HG03571 (cell line): ENCODE measurements around the gene USP48.
A peak's percentile ranks its signal among the peaks of the same experiment; 100 is the strongest.
"Not testable (repeated sequence)": the region's sequence is repeated elsewhere in the genome, so short reads cannot be mapped to it uniquely, and the experiment has no call there.

ENCODE experiments used
- ATAC-seq: cut with Tn5 transposase; IDR thresholded peaks from one replicate; pipeline ENCODE4 v1.9.1; 2021; ENCODE audit not compliant: unreplicated experiment

The USP48 gene

DNA sequence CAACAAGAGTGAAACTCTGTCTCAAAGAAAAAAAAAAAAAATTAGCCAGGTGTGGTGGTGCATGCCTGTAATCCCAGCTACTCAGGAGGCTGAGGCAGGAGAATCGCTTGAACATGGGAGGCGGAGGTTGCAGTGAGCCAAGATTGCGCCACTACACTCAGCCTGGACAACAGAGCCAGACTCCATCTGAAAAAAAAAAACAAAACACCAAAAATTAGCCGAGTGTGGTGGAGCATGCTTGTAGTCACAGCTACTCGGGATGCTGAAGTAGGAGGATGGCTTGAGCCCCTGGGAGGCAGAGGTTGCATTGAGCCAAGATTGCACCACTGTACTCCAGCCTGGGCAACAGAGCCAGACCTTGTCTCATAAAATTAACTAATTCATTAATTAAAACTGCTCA is 6.0 kb downstream of the USP48 start:
- not testable (repeated sequence) for ATAC-seq

DNA sequence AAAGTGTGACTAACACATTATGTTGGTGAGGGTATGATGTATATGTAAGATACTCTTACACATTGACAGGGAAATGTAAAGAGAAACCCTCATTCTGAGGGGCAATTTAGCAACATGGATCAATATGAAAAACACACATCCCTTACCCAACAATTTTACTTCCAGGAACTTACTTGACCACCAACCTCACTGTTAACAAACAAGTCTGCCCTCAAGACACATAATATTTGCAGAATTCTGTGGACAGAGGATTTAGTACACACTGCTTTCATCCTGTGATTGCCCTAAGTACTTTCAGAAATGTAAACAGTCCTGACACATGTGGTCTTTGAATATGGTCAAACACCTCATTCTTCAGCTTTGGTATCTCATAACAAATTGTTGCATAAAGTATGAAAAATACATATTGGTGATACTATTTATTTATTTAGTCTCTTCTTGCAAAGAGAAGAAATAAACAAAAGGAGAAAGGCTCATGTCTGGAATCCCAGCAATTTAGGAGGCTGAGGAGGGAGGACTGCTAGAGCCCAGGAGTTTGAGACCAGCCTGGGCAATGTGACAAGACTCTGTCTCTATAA is 6.9 kb downstream of the USP48 start:
- no peak for ATAC-seq

DNA sequence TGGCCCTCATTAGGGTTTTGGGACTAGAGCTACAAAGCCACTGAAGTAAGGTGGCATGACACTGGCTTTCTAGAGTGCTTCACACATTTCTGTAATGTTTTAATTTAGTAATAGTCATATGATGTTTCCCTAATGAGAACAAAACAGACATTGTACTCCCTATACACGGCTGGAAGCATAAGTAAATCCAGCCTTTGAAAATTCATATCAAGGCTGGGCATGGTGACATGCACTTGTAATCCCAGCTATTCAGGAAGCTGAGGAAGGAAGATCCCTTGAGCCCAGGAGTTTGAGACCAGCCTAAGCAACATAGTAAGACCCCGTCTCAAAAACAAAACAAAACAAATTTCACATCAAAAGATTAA is 7.4 kb downstream of the USP48 start:
- no peak for ATAC-seq

DNA sequence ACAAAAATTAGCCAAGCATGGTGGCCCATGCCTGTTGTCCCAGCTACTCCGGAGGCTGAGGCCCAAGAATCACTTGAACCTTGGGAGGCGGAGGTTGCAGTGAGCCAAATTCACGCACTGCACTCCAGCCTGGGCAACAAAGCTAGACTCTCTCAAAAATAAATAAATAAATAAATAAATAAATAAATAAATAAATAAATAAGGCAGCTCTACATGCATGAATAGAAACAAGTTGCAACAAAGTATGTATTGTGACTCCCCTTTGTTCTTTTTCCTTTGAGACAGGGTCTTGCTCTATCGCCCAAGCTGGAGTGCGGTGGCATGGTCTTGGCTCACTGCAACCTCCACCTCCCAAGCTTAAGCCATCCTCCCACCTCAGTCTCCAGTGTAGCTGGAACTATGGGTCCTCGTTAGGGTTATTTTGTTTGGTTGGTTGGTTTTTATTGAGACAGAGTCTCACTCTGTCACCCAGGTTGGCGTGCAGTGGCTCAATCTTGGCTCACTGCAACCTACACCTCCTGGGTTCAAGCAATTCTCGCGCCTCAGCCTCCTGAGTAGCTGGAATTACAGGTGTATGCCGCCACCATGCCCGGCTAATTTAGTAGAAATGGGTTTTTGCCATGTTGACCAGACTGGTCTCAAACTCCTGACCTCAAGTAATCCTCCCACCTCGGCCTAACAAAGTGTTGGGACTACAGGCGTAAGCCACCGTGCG is 8.0 kb downstream of the USP48 start:
- ATAC-seq = no peak

DNA sequence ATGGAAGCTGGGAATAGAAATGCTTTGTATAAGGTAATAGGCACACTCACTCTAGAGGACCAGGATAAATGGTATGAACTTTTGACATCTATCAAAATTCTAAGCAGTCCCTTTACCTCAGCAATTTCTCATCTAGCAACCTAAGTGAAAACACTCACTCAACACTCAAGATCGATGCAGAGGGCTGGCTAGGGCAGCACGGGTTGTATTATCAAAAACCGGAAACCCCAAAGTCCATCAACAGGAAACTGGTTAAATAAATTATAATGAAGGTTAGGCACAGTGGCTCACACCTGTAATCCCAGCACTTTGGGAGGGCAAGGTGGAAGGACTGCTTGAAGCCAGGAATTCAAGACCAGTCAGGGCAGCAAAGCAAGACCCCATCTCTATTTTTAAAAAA is 9.4 kb downstream of the USP48 start:
- ATAC-seq = peak; percentile 57

DNA sequence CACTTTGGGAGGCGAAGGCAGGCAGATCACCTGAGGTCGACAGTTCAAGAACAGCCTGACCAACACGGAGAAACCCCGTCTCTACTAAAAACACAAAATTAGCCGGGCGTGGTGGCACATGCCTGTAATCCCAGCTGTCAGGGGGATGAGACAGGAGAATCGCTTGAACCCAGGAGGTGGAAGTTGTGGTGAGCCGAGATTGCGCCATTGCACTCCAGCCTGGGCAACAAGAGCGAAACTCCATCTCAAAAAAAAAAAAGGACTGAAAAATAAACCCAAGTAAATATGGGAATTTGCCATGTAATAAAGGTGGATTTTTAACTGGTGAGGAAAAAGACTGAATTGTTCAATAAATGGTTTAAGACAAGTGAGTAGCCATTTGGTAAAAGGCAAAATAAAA is 11.3 kb downstream of the USP48 start:
- ATAC-seq = not testable (repeated sequence)

DNA sequence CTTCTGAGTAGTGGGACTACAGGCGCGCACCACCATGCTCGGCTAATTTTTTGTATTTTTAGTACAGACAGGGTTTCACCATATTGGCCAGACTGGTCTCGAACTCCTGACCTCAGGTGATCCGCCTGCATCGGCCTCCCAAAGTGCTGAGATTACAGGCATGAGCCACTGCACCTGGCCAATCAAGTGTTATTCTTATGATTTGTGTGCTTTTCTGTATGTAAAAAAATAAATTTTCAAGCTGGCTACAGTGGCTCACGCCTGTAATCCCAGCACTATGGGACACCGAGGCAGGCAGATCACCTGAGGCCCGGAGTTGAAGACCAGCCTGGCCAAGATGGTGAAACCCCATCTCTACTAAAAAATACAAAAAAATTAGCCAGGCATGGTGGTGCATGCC is 12.3 kb downstream of the USP48 start:
- ATAC-seq = not testable (repeated sequence)

DNA sequence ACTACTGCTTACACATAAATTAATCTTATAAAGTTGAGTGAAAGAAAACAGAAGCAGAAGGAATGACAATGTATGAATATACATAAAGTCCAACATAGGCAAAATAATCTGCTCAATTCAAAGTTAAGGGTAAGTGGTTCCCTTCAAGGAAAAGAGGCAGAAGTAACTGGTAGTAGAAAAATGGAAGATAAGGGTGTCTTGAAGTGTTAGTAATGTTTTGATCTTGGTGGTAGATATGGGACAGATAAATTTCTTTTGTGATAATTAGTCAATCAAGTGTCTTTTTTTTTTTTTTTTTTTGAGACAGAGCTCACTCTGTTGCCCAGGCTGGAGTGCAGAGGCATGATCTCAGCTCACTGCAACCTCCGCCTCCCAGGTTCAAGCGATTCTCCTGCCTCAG is 12.7 kb downstream of the USP48 start:
- ATAC-seq = no peak

DNA sequence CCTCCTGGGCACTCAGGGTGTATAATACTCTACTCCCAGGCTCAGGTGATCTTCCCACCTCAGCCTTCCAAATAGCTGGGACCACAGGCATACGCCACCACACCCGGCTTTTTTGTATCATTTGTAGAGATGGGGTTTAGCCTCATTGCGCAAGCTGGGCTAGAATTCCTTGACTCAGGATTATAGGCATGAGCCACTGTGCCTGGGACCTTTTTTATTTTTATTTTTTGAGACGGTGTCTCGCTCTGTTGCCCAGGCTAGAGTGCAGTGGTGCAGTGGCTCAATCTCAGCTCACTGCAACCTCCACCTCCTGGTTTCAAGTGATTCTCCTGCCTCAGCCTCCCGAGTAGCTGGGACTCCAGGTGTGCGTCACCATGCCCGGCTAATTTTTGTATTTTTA is 15.8 kb downstream of the USP48 start:
- ATAC-seq = not testable (repeated sequence)

DNA sequence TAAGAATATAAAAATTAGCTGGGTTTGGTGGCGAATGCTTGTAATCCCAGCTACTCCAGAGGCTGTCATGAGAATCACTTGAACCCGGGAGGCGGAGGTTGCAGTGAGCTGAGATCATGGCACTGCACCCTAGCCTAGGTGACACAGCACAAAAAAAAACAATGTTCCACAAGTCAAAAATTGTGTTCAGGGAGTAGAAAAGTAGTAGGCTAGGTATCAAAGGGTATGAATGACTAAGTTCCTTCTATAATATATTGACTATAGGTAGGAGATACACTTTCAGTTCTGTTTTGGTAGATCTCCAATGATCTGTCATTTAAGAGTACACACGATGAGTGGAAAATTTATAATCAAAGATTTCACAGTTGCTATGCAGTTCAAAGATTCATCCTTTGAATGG is 16.7 kb downstream of the USP48 start:
- ATAC-seq = no peak

DNA sequence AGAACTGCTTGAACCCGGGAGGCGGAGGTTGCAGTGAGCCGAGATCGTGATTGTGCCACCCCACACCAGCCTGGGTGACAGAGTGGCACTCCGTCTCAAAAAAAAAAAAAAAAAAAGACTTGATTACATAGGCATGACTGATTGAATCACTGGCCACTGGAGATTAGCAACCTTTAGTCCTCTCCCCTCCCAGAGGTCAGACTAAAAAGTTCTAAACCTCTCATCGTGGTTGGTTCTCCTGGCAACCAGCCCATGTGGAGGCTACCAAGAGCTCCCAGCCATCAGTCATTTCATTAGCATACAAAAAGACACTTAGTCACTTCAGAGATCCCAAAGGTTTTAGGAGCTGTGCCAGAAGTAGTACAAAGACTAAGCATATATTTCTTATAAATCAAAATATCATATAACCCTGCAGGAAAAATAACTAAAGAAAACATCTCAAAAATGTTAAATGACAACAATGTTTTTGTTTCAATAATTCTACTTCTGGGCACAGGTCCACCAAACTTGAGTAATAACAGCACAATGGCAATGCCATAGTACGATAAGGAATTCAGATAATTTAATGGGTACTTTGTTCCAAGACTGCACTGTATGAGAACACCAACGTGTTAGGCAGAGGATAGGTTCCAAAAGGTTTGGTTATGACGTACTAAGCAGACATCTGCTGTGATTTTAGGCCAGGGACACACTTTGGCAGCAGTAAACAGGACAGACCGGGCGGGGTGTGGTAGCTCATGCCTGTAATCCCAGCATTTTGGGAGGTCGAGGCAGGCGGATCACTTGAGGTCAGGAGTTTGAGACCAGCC is 18.1 kb downstream of the USP48 start:
- ATAC-seq = no peak

DNA sequence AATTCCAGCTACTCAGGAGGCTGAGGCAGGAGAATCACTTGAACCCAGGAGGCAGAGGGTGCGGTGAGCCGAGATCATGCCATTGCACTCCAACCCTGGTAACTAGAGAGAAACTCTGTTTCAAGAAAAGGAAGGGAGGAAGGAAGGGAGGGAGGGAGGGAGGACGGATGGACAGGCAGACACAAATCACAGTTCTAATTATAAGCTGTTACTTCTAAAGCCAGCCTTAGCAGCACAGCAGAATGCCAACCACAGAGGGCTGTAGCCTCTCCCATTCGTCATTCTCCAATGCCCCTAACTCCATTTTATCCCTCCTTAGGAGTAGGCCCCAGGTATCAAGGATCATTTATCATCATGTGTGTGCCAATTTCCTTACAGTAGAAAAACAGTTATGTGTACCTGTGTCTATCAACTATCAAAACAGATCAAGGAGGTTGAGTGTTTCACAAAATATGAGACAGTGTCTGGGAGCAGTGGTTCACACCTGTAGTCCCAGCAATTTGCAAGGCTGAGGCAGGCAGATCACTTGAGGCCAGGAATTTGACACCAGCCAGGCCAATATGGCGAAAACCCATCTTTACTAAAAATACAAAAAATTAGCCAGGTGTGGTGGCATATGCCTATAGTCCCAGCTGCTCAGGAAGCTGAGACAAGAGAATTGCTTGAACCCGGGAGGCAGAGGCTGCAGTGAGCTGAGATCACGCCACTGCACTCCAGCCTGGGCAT is 19.1 kb downstream of the USP48 start:
- ATAC-seq = no peak

DNA sequence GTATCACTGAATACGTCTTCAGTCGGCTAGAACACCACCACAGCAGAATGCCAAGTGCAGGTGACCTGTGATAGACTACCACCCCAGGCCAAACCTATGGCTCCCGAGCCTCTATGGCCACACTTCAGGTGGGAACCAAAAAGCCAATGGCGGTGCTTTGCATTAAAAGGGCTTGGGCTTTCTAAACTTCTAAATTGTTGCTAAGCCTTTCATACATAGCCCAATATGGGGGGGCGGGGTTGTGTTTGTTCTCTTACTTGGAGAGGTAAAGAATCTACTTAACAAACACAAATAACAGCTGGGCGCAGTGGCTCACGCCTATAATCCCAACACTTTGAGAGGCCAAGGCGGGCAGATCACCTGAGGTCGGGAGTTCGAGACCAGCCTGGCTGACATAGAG is 19.7 kb downstream of the USP48 start:
- no peak for ATAC-seq

DNA sequence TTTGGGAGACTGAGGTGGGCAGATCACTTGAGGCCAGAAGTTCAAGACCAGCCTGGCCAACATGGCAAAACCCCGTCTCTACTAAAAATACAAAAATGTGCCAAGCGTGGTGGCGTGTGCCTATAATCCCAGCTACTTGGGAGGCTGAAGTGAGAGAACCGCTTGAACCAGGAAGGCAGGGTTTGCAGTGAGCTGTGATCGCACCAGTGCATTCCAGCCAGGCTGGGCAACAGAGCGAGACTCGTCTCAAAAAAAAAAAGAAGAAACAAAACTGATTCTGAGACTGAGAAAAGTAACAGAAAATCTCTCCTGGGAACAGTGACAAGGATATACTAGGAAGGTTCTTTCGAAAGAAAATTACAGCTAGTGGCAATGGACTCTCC is 20.9 kb downstream of the USP48 start:
- ATAC-seq = peak; percentile 56

DNA sequence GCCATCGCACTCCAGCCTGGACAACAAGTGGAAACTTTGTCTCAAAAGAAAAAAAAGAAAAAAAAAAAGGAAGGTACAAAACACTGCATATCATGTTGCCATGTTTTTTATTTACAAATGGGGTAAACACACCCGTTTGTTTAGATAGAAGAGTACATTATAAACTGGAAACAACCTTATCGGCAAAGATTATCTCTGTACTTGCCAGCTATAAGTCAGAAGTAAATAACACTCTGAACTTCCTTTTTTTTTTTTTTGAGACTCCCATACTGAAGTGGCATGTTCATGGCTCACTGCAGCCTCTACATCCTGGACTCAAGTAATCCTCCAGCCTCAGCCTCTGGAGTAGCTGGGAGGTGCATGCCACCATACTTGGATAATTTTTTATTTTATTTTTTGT is 21.9 kb downstream of the USP48 start:
- ATAC-seq = no peak

DNA sequence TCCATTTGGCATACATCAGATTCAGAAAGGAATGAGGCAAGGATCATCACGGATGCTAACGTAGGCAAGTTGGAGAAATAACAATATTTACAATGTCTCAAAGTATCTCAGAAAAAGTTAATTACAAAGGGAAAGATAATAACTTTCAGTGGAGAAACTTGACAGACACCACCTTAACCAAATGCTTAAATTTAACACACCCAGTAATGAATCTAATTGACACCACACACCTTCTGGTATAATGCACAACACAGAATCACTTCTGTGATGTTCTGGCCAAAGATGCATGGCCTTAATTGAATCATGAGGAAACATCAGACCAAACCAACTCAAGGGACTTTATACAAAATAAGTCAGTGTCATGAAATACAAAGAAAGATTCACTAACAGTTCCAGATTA is 23.1 kb downstream of the USP48 start:
- no peak for ATAC-seq

DNA sequence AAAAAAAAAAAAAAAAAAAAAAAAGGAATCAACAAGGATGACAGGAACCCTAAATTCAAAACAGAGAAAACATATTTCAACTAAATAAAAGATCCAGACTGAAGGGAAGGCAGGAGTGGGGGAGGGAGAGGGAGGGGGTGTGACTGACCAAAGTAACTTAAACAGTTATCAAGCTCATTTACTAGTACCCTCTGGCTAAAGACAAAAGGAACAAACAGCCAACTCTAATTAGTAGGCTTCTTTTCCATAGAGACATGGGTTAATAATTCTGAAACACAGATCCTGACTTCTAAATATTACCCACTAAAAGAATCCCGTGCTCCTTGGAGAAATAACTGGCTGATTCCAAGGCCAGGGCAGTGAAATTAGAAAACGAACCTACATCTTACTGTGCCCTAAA is 23.8 kb downstream of the USP48 start:
- no peak for ATAC-seq

DNA sequence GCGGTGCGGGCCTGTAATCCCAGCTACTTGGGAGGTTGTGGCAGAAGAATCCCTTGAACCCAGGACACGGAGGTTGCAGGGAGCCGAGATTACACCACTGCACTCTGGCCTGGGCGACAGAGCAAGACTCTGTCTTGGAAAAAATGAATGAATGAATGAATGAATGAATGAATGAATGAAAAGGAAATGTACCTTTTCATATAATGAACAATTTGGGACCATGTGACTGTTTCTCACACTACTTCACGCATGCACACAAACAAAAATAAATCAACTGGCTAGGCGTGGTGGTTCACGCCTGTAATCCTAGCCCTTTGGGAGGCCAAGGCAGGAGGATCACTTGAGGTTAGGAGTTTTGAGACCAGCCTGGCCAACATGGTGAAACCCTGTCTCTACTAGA is 24.3 kb downstream of the USP48 start:
- no peak for ATAC-seq

DNA sequence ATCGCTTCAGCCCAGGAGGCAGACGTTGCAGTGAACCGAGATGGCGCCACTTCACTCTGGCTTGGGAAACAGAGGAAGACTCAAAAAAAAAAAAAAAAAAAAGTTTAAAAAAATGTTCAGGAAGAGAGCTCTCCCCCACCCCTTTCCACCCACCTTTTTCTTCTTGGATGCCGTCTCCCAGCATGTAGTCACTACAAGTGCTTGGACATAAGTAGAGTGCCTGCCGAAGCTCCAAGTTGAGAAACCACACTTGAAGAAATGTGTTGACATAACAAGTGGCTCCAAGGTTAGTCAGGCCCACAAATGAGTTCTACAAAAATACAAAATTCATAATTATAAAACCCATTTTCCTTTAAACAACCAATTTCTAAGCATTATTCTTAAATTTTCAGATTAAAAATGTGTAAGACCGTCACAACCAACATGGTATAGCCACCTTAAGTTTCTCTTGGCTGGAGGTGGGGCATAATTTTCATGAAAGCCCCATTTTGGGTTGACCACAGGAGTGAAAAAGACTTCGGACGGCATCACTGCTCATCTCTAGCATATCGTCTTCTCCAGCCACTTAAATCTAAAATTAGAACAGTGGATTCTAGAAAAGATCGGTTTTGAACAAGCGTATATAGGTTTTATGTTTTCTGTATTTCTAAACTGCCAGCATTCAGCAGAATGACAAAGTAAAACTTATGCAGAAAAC is 26.4 kb downstream of the USP48 start:
- ATAC-seq = no peak

DNA sequence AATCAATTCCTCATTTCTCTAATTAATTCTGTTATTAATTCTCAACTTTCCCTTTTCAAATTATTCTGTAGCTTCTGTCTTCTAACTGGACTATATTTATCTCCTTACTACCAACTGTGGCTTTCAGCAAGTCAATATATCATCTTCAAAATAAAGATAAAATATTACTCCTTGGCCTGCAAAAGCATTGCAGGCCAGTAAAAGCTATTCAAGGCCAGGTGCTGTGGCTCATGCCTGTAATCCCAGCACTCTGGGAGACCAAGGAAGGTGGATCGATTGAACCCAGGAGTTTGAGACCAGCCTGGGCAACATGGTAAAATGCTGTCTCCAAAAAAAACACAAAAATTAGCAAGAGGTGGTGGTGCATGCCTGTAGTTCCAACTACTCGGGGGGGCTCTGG is 27.9 kb downstream of the USP48 start:
- ATAC-seq = no peak

DNA sequence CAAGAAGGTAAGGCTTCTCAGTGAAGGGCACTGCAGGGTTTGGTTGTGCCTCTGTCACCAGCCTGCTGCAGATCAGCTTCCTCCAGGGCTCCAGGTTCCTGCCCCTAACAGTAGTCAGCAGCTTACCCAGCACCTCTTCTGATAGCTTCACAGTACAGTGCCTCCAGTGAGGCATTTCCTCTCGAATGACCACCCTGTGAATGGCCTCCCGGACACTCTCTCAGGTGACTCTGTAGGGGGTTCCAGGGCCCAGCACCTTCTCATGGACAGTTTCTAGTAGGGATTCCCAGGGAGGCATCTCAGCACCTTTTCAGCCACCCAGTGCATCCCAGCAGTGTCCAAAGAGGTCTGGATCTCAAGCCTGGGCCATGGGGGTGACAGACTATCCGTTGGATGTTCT is 28.4 kb downstream of the USP48 start:
- no peak for ATAC-seq
